ENCODE measurements around the gene CASP8AP2.
"Not testable (repeated sequence)": the region's sequence is repeated elsewhere in the genome, so short reads cannot be mapped to it uniquely, and the experiment has no call there.

CASP8AP2 gene

GRCh38 chr6:89829472-89830169 lies at the start of gene CASP8AP2:
CASP8AP2 (plus strand) TSS chr6:89829880.
- DNase-seq (ENCODE audit: low read depth in 2 of 2) = peak; percentile 86 to 94

- DNase-seq (ENCODE audit: low read depth in 2 of 2) = no peak
Observed at GRCh38 chr6:89781070-89782034, 48.3 kb upstream of the CASP8AP2 start.

DNA sequence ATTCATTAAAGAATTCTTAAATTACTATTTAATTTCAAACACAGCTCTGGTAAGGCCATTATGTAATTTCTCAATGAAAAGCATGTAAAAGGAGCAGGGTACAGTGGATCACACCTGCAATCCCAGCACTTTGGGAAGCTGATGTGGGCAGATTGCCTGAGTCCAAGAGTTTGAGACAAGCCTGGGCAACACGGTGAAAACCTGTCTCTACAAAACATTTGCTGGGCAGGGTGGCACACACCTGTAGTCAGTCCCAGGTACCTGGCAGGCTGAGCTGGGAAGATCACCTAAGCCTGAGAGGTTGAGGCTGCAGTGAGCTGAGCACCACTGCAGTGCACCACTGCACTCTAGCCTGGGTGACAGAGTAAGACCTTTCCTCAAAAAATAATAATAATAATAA lies 47.5 kb upstream of the CASP8AP2 start:
- DNase-seq (ENCODE audit: low read depth in 2 of 2) = no peak

DNA sequence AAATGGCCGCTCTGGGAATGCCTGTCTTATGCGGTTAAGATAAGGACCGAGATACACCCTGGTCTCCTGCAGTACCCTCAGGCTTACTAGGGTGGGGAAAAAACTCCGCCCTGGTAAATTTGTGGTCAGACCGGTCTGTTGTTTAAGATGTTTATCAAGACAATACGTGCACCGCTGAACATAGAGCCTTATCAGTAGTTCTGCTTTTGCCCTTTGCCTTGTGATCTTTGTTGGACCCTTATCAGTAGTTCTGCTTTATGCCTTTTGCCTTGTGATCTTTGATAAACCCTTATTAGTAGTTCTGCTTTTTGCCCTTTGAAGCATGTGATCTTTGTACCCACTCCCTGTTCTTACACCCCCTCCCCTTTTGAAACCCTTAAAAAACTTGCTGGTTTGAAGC lies 46.4 kb upstream of the CASP8AP2 start:
- DNase-seq (ENCODE audit: low read depth in 2 of 2) = not testable (repeated sequence)

GRCh38 chr6:89784838-89785237 lies 44.8 kb upstream of the CASP8AP2 start:
- no peak for DNase-seq (ENCODE audit: low read depth in 2 of 2)

DNA sequence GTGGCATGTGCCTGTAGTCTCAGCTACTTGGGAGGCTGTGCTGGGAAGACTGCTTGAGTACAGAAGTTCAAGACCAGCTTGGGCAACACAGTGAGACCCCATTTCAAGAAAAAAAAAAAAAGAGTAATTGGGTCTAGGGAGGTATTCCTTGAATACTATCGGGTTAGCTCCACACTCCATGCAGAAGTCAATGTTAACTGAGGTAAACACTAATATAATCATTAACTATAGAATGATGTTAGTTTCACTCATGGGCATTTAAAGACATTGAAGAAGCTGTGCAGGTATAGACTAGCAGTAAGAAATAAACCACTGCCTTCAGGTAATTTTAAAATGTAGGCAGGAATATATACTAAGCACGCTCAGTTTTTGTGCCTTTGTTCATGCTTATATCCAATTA lies 42.7 kb upstream of the CASP8AP2 start:
- DNase-seq (ENCODE audit: low read depth in 2 of 2) = no peak

DNA sequence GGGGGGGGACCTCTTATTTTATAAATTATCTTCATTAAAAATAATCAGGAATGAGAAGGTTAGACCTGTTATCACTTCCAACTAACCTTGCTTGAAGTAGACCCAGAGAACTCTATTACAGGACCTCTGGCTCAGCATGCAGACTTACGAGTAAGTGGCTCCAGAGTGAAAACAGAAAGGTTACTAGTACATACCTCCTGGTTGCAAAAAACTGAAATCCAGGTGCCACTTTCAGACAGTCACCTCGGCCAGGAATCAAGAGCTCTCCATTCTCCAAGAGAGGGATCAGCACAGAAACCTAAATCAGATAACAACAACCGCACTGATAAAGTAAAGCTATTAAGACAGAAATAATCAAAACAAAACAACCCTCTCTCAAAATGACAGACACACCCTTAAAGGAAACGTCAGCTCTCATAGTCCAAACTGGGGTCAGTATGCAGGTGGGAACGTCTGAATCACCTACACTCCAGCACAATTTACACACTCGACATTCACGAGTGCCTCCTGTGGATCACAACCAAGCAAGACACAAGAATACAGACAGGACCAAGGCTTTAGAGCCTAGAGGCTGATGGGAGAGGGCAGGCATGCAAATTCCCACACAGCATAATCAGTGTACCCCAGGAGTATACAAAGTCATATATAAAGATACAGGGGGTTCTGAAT lies 41.9 kb upstream of the CASP8AP2 start:
- DNase-seq (ENCODE audit: low read depth in 2 of 2) = no peak

DNA sequence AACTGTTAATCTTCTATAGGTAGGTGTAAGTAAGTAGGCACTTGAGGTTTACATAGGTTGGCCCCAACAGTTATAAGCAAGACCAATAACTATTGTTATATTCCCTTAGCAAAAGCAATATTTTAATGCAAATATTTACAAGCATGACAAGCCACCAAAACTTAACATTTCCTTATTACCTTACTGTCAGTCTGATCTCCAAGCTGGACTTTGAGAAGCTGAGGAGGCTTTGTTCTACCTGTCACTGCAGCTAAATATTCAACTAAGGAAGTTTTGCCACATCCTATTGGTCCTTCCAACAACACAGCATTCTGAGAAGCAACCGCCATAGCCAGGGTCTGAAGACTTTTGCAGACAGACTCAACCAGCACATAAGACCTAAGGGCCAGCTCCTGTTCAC lies 39.7 kb upstream of the CASP8AP2 start:
- no peak for DNase-seq (ENCODE audit: low read depth in 2 of 2)

GRCh38 chr6:89790403-89790802 lies 39.3 kb upstream of the CASP8AP2 start:
- no peak for DNase-seq (ENCODE audit: low read depth in 2 of 2)

DNA sequence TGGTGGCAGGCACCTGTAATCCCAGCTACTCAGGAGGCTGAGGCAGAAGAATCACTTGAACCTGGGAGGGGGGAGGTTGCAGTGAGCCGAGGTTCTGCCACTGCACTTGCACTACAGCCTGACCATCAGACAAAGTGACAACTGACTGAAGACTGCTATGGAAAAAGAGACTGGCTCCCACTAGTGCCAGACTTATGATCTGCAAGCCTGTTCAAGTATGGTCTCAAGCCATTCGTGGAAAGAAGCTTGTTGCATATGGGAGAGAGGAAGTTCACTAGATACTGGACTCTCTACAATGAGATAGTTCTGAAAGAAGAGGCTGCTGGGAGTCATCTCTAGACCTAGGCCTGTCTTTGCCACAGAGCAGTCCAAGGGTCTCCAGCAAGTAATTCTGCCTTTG lies 36.8 kb upstream of the CASP8AP2 start:
- no peak for DNase-seq (ENCODE audit: low read depth in 2 of 2)

GRCh38 chr6:89793586-89793985 lies 36.1 kb upstream of the CASP8AP2 start:
- no peak for DNase-seq (ENCODE audit: low read depth in 2 of 2)

- DNase-seq (ENCODE audit: low read depth in 2 of 2) = no peak
Observed at GRCh38 chr6:89794324-89794723, 35.4 kb upstream of the CASP8AP2 start.

GRCh38 chr6:89797317-89797716 lies 32.4 kb upstream of the CASP8AP2 start:
- DNase-seq (ENCODE audit: low read depth in 2 of 2) = no peak

DNA sequence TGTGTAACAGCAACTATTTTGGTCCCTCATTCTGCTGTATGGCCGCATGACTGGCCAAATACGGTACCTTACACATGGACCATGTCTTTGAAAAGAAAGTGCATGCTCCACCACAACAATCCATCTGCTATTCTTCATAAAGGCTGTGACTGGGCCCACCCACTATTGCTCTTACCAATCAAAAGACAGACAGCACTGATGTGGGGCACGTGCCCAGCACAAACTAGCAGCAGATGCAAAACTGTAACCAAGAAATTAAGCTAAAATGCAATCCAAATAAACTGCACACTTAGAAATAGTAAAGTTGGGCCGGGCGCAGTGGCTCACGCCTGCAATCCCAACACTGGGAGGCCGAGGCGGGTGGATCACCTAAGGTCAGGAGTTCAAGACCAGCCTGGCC lies 30.6 kb upstream of the CASP8AP2 start:
- DNase-seq (ENCODE audit: low read depth in 2 of 2) = no peak

GRCh38 chr6:89799756-89800155 lies 29.9 kb upstream of the CASP8AP2 start:
- no peak for DNase-seq (ENCODE audit: low read depth in 2 of 2)

- no peak for DNase-seq (ENCODE audit: low read depth in 2 of 2)
Observed at GRCh38 chr6:89803271-89803670, 26.4 kb upstream of the CASP8AP2 start.

GRCh38 chr6:89805814-89806371 lies 23.8 kb upstream of the CASP8AP2 start:
- no peak for DNase-seq (ENCODE audit: low read depth in 2 of 2)

- DNase-seq (ENCODE audit: low read depth in 2 of 2) = no peak
Observed at GRCh38 chr6:89807581-89807980, 22.1 kb upstream of the CASP8AP2 start.

- not testable (repeated sequence) for DNase-seq (ENCODE audit: low read depth in 2 of 2)
Observed at GRCh38 chr6:89813422-89813821, 16.3 kb upstream of the CASP8AP2 start.

DNA sequence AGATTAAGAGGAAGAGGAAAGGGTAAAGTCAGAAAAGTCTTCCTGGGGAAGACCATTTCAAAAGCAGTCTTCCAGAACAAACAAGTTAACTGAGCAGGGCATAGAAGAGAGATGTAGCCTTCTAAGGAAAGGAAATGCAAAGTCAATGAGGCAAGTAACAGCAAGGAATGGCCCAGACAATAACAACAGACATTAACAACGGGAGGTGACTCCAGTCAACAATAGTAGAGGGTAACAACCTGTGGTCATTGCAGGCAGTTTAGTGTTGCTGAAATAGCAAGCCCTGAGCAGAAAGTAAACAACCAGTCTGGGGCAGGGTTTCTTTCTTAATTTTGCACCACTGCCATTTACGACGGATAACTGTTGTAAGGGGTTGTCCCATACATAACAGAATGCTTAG lies 12.2 kb upstream of the CASP8AP2 start:
- DNase-seq (ENCODE audit: low read depth in 2 of 2) = no peak

DNA sequence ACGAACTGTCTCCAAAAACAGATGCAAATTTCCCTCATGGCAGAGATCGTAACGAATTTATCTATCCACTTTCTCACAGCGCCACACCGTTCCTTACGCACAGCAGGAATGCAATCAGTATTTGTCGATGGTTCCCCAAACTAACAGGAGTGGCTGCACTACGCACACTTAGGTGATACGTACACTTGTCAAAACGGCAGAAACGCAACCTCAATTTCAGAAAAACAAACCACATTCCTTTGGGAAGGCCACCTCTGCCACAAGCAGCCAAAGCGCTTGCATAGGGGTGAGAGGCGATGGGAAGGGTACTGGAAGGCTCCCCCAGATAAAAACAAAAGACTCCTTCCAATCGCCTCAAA lies 10.7 kb upstream of the CASP8AP2 start:
- DNase-seq (ENCODE audit: low read depth in 2 of 2) = no peak
